ENCODE data around the gene MAP2K3.

MAP2K3 gene

GRCh38 chr17:21298056-21298982 is 13.8 kb downstream of the MAP2K3 start:
- no peak for TF ChIP-seq CTCF (IDR thresholded peaks at IDR 0.05; ENCODE audit: low read depth, low read length)
- H3K4me3 ChIP-seq (replicated peaks in 1 of 2; ENCODE audit: low read depth in 2 of 2, low read length in 2 of 2), result no peak overlapping the region
- no peak for DNase-seq (ENCODE audit: low read depth in 2 of 2)

DNA sequence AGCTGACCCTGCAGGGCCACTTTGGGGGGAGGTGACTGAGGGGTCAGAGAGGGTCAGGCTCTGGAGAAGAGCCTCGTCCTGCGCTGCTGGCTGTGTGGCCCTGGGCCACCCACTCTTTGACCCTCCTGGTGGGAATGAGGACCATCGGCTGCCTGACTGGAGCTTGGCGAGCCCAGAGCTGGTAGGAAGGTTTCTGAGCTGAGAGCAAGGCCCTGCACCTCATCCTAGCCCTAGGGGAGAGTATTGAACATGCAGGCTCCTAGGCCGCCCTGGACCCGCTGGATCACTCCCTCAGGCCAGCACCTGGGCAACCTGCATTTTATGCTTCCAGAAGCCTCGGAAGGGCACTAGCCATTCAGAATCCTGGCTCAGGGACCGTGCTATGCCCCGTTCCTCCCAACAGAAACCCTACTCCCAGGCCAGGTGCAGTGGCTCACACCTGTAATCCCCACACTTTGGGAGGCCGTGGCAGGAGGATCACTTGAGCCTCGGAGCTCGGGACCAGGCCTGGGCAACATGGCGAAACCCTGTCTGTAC is 14.5 kb downstream of the MAP2K3 start:
- H3K4me3 ChIP-seq (replicated peaks in 1 of 2; ENCODE audit: low read depth in 2 of 2, low read length in 2 of 2), result no peak overlapping the region
- DNase-seq (ENCODE audit: low read depth in 2 of 2), result no peak
- no peak for TF ChIP-seq CTCF (IDR thresholded peaks at IDR 0.05; ENCODE audit: low read depth, low read length)

DNA sequence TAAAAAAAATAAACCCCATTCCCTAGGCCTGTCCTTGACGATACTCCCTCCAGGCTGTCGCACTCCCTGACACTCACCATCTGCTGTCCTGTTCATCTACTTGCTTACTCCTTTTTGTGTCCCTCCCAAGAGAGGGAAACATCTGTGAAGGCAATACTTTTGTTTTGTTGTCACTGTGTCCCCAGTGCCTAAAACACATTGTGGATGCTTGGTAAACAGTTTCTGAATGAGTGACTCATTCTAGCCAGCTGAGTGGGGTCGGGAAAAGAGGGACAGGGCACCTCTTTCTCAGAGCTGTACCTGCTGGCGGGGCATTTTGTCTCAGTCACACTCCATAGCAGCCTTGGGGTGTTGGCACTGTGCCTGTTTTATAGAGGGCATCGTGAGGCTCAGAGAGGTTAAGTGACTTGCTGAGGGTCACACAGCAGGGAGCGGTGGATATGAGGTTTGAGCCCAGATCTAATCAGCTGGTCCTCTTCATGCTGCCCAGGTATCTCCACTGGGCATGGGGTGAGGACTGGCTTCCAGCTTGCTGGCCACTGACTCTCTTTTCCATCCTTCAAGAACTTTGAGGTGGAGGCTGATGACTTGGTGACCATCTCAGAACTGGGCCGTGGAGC is 15.6 kb downstream of the MAP2K3 start:
- DNase-seq (ENCODE audit: low read depth in 2 of 2), result no peak
- no peak overlapping the region for H3K4me3 ChIP-seq (replicated peaks in 1 of 2; ENCODE audit: low read depth in 2 of 2, low read length in 2 of 2)
- TF ChIP-seq CTCF (IDR thresholded peaks at IDR 0.05; ENCODE audit: low read depth, low read length), result no peak

DNA sequence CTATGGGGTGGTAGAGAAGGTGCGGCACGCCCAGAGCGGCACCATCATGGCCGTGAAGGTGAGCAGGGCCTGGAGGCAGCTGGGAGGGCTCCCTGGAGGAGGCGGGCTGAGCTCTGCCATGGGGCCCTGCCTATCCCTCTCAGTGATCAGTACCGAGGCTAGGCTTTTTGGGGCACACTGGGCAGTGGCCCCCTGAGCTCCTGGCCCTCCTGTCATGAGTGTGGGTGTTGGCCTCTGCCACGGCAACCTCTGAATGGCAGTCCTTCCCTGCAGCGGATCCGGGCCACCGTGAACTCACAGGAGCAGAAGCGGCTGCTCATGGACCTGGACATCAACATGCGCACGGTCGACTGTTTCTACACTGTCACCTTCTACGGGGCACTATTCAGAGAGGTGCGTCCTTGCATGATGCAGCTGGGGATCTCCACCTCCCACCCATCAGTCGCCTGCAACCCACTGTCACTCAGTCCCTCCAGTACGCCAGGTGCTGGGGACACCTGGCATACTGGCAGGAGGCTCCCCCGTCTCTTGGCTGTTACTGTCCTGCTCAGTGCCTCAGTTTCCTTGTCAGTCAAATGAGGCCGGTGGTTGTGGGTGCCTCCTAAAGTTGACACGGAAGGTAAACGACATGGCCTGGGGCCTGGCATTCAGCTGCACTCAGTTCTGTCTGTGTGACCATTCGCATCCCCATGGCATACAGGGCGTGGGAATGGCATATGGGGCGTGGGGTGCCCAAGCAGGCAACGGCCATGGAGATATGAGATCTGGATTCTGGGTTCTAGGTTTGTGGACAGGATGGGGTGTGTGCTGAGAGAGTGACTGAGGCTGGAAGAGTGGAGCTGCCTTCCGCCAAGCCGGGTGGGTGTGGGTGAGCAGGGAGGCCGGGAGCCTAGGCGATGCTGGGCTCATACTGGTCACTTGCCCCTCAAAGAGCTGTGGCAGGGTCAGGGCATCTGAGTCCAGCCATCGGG is 16.4 kb downstream of the MAP2K3 start:
- no peak for TF ChIP-seq CTCF (IDR thresholded peaks at IDR 0.05; ENCODE audit: low read depth, low read length)

GRCh38 chr17:21301593-21302550 is 17.4 kb downstream of the MAP2K3 start:
- DNase-seq (ENCODE audit: low read depth in 2 of 2), result no peak
- H3K4me3 ChIP-seq (replicated peaks in 1 of 2; ENCODE audit: low read depth in 2 of 2, low read length in 2 of 2), result no peak overlapping the region
- no peak for TF ChIP-seq CTCF (IDR thresholded peaks at IDR 0.05; ENCODE audit: low read depth, low read length)

More for the DNA sequence above, 16.4 kb downstream of the MAP2K3 start:
- no peak overlapping the region for H3K4me3 ChIP-seq (replicated peaks in 1 of 2; ENCODE audit: low read depth in 2 of 2, low read length in 2 of 2)
- no peak for DNase-seq (ENCODE audit: low read depth in 2 of 2)
